Measurements from ENCODE around the gene BRF1. TPM values are rescaled to one million over a fixed set of nuclear protein-coding genes. Genes with fewer than 3 reads are reported as not detected.

BRF1 gene
- total RNA-seq, 1 donor from 2014 or later: 47.7 TPM

- Mint-ChIP-seq H3K27ac (no peak overlapping the region), H3K27me3 (no peaks in the 10 kb centered on the region), H3K9me3 (no peaks in the 10 kb centered on the region), H3K4me1 (ENCODE audit: unreplicated experiment) (peaks cover 31% of the 10 kb centered on the region), H3K36me3 (peaks cover 5% of the 10 kb centered on the region), H3K4me3 (no peak overlapping the region)
- TF ChIP-seq, protein P1, sequence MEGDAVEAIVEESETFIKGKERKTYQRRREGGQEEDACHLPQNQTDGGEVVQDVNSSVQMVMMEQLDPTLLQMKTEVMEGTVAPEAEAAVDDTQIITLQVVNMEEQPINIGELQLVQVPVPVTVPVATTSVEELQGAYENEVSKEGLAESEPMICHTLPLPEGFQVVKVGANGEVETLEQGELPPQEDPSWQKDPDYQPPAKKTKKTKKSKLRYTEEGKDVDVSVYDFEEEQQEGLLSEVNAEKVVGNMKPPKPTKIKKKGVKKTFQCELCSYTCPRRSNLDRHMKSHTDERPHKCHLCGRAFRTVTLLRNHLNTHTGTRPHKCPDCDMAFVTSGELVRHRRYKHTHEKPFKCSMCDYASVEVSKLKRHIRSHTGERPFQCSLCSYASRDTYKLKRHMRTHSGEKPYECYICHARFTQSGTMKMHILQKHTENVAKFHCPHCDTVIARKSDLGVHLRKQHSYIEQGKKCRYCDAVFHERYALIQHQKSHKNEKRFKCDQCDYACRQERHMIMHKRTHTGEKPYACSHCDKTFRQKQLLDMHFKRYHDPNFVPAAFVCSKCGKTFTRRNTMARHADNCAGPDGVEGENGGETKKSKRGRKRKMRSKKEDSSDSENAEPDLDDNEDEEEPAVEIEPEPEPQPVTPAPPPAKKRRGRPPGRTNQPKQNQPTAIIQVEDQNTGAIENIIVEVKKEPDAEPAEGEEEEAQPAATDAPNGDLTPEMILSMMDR (conservative IDR thresholded peaks at IDR 0.05): no peak
- no peak for DNase-seq (ENCODE audit: extremely low spot score, unreplicated experiment)
These were observed 23.4 kb upstream of the BRF1 start for GRCh38 chr14:105324080-105324778.

DNA sequence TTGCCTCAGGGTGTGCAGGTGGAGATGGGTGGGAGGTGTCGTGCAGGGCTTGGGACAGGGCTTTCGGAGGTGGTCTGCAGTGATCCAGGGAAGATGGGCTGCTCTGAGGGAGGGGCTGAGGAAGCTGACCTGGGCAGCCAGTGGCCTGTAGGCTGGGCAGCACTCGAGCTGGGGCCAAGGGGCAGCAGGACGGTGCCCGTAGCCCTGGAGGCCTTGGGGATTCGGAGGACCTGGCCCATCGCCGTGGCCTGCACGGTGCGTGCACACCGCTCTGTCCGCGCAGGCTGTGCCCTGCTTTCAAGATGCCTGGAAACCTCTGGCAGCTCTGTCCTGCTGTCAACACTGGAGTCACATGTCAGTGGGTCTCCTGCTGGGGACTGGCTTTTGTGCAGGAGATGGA is 22.9 kb upstream of the BRF1 start:
- Mint-ChIP-seq H3K4me3 (no peak overlapping the region), H3K27me3 (no peaks in the 10 kb centered on the region), H3K9me3 (no peaks in the 10 kb centered on the region), H3K27ac (no peak overlapping the region), H3K36me3 (peaks cover 5% of the 10 kb centered on the region), H3K4me1 (ENCODE audit: unreplicated experiment) (peaks cover 25% of the 10 kb centered on the region)
- TF ChIP-seq, protein P1 (conservative IDR thresholded peaks at IDR 0.05): no peak
- no peak for DNase-seq (ENCODE audit: extremely low spot score, unreplicated experiment)

DNA sequence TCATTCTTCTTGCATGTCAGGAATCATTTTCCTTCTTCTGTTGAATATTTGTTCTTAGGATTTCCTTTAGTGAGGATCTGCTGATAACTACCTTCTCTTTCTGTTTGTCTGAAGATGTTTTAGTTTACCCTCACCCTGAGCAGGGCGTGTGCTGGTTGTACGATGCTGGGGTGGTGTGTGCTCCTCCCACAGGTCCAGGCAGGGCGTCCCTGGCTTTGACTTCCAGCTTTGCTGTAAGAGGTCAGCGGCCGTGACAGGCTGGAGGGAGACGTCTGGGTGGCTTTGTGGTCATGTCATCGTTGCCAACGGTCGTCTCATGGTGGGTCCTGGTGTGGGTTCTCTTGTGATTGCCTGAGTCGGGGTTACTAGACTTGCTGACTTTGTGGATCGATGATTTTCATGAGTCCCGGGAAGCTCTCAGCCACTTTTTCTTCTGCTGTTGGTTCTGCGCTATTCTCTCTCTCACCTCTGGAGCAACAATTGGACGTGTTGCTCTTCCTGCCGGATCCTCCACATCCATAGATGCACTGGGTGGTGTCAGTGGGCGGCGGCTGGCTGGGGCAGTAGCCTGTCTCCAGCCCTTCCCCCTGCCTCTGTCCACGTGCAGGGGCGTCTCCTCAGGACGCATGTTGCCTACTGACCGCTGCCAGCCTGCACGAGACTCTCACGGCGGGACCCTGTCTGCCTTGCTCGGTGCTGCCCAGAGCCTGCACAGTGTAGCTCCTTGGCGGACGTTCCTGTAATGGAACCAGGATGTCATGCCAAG is 22.2 kb upstream of the BRF1 start:
- H3K27me3 Mint-ChIP-seq: no peaks in the 10 kb centered on the region
- peak overlapping the region; percentile 23 for H3K27ac Mint-ChIP-seq
- H3K4me1 Mint-ChIP-seq (ENCODE audit: unreplicated experiment): peaks cover 21% of the 10 kb centered on the region
- DNase-seq (ENCODE audit: extremely low spot score, unreplicated experiment): no peak
- H3K4me3 Mint-ChIP-seq: no peak overlapping the region
- TF ChIP-seq, protein P1 (conservative IDR thresholded peaks at IDR 0.05): no peak
- no peaks in the 10 kb centered on the region for H3K9me3 Mint-ChIP-seq
- peaks cover 5% of the 10 kb centered on the region for H3K36me3 Mint-ChIP-seq

GRCh38 chr14:105317546-105317945 is 16.7 kb upstream of the BRF1 start:
- TF ChIP-seq, protein P1 (conservative IDR thresholded peaks at IDR 0.05): no peak
- H3K4me1 Mint-ChIP-seq (ENCODE audit: unreplicated experiment): peaks cover 14% of the 10 kb centered on the region
- peaks cover 2% of the 10 kb centered on the region for H3K36me3 Mint-ChIP-seq
- H3K4me3 Mint-ChIP-seq: peak overlapping the region; percentile 92
- H3K9me3 Mint-ChIP-seq: no peaks in the 10 kb centered on the region
- H3K27ac Mint-ChIP-seq: no peak overlapping the region
- no peaks in the 10 kb centered on the region for H3K27me3 Mint-ChIP-seq
- no peak for DNase-seq (ENCODE audit: extremely low spot score, unreplicated experiment)

GRCh38 chr14:105316968-105317510 is 16.2 kb upstream of the BRF1 start:
- Mint-ChIP-seq H3K27me3 (no peaks in the 10 kb centered on the region), H3K9me3 (no peaks in the 10 kb centered on the region), H3K4me1 (ENCODE audit: unreplicated experiment) (peaks cover 13% of the 10 kb centered on the region), H3K27ac (no peak overlapping the region), H3K4me3 (peak overlapping the region; percentile 92), H3K36me3 (no peaks in the 10 kb centered on the region)
- DNase-seq (ENCODE audit: extremely low spot score, unreplicated experiment): no peak
- TF ChIP-seq, protein P1 (conservative IDR thresholded peaks at IDR 0.05): no peak
